Omental fat pad (tissue), 4 donors: Measurements from ENCODE around the gene PATJ. TPM values are rescaled to one million over a fixed set of nuclear protein-coding genes. Genes with fewer than 3 reads are reported as not detected.
"Not testable (repeated sequence)": the region's sequence is repeated elsewhere in the genome, so short reads cannot be mapped to it uniquely, and the experiment has no call there.

Source experiments
- ATAC-seq: fragments of 150-250 bp; one replicate; pipeline ENCODE4 v1.9.1; 2016; ENCODE audit warnings: mild to moderate bottlenecking, moderate library complexity; ENCODE audit not compliant: low FRiP score
- DNase-seq: peaks from one replicate; pipeline ENCODE4 v3.0.0-alpha.2; 2019; ENCODE audit warnings: low spot score
- total RNA-seq, 4 donors: library from RNA; depleted of rRNA; stranded (reverse); fragments of >200 nt; gene quantifications; one replicate each; pipeline ENCODE4 v1.1.0, GENCODE V29; 2016
- TF ChIP-seq, protein P1 (sequence below), 3 donors: fragments of 450-650 bp; IDR thresholded peaks; one replicate each; pipeline ENCODE4 v1.5.1; 2016 to 2017; ENCODE audit warnings: antibody characterized with exemption in 3 of 3, mild to moderate bottlenecking in 3 of 3, moderate library complexity in 2 of 3

Gene PATJ
- total RNA-seq, 4 donors from 2014 or later, result 12.1 to 31.4 (median 20.0) TPM

DNA sequence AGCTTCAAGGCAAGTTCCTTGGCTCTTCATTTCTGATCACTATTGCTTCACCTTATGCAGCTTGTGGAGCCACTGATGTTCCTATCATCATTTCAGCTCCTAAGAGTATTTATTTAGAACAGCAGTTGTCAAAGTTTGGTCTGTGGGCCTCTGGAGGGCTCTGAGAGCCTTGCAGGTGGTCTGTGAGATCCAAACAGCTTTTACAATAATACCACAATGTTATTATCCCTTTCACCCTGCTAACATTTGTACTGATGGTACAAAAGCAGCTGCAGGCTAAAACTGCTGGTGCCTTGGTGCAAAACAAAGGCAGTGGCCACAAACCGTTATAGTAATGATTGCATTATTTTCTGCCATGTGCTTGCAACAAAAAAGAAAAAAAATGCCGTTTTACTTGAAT is 33.8 kb downstream of the PATJ start:
- TF ChIP-seq, protein P1, sequence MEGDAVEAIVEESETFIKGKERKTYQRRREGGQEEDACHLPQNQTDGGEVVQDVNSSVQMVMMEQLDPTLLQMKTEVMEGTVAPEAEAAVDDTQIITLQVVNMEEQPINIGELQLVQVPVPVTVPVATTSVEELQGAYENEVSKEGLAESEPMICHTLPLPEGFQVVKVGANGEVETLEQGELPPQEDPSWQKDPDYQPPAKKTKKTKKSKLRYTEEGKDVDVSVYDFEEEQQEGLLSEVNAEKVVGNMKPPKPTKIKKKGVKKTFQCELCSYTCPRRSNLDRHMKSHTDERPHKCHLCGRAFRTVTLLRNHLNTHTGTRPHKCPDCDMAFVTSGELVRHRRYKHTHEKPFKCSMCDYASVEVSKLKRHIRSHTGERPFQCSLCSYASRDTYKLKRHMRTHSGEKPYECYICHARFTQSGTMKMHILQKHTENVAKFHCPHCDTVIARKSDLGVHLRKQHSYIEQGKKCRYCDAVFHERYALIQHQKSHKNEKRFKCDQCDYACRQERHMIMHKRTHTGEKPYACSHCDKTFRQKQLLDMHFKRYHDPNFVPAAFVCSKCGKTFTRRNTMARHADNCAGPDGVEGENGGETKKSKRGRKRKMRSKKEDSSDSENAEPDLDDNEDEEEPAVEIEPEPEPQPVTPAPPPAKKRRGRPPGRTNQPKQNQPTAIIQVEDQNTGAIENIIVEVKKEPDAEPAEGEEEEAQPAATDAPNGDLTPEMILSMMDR (IDR thresholded peaks at IDR 0.05), result no peak
- ATAC-seq (no peak), DNase-seq (no peak)

DNA sequence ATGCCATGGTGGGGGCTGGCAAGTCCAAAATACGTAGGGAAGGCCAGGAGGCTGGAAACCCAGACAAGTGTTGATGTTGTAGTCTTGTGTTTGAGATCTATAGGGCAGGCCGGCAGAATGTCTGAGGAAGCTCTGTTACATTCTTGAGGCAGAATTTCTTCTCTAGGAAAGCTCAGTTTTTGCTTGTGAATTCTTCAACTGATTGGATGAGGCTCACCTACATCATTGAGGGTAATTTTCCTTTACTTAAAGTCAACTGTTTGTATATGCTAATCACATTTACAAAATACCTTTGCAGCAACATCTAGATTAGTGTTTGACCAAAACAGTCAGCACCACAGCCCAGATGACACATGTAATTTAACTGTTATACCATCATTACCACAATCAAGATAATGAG is 37.0 kb downstream of the PATJ start:
- ATAC-seq (no peak), DNase-seq (no peak)
- TF ChIP-seq, protein P1 (IDR thresholded peaks at IDR 0.05), result no peak

GRCh38 chr1:61781151-61781550 is 38.9 kb downstream of the PATJ start:
- TF ChIP-seq, protein P1 (IDR thresholded peaks at IDR 0.05), result no peak
- ATAC-seq (no peak), DNase-seq (no peak)

GRCh38 chr1:61782771-61783170 is 40.5 kb downstream of the PATJ start:
- TF ChIP-seq, protein P1 (IDR thresholded peaks at IDR 0.05), result no peak
- ATAC-seq, result no peak

GRCh38 chr1:61784726-61785125 is 42.4 kb downstream of the PATJ start:
- TF ChIP-seq, protein P1 (IDR thresholded peaks at IDR 0.05), result no peak
- no peak for DNase-seq
- ATAC-seq, result no peak

More at GRCh38 chr1:61782771-61783170, 40.5 kb downstream of the PATJ start:
- no peak for DNase-seq

- TF ChIP-seq, protein P1 (IDR thresholded peaks at IDR 0.05), result no peak
- ATAC-seq (no peak), DNase-seq (no peak)
These were observed 48.6 kb downstream of the PATJ start for GRCh38 chr1:61790837-61791236.

GRCh38 chr1:61797045-61797755 is 54.9 kb downstream of the PATJ start:
- DNase-seq (no peak), ATAC-seq (no peak)
- TF ChIP-seq, protein P1 (IDR thresholded peaks at IDR 0.05), result no peak

GRCh38 chr1:61801047-61801446 is 58.8 kb downstream of the PATJ start:
- not testable (repeated sequence) for ATAC-seq, DNase-seq
